Peyer's patch (tissue), 4 donors: Measurements from ENCODE around the gene VSIG10. TPM values are rescaled to one million over a fixed set of nuclear protein-coding genes. Genes with fewer than 3 reads are reported as not detected.

Experiments
- DNase-seq, 3 donors: peaks; one replicate each; pipeline ENCODE4 v3.0.0-alpha.2; 2017 to 2019
- H3K27ac ChIP-seq, 4 donors: fragments of 200-600 bp; sonication (generic); one replicate each; pipeline ENCODE4 v1.5.1; 2016 to 2019
- H3K27me3 ChIP-seq, 2 donors: fragments of 200-600 bp; sonication (generic); one replicate each; pipeline ENCODE4 v1.5.1; 2019
- H3K36me3 ChIP-seq, 3 donors: fragments of 200-600 bp; sonication (generic); one replicate each; pipeline ENCODE4 v1.5.1; 2016 to 2019
- H3K4me1 ChIP-seq, 4 donors: fragments of 200-600 bp; sonication (generic); one replicate each; pipeline ENCODE4 v1.5.1; 2016 to 2019
- H3K4me3 ChIP-seq, 4 donors: fragments of 200-600 bp; sonication (generic); 1 replicate in 3 of 4; 2 replicates in 1 of 4; pipeline ENCODE4 v1.5.1; 2016 to 2019; ENCODE audit warnings: mild to moderate bottlenecking in 1 of 4
- H3K9me3 ChIP-seq, 4 donors: fragments of 200-600 bp; sonication (generic); one replicate each; pipeline ENCODE4 v1.5.1; 2016 to 2019; ENCODE audit warnings: mild to moderate bottlenecking in 1 of 4
- CTCF ChIP-seq, 6 experiments: fragments of 450-650 bp in 4 of 6; fragments of 200-600 bp in 2 of 6; sonication (generic) in 1 of 6; IDR thresholded peaks; one replicate each; pipeline ENCODE4 v1.5.1; 2017 to 2019; ENCODE audit warnings: antibody characterized with exemption in 6 of 6, mild to moderate bottlenecking in 3 of 6, moderate library complexity in 1 of 6
- POLR2A ChIP-seq, 2 donors: fragments of 450-650 bp; IDR thresholded peaks; one replicate each; pipeline ENCODE4 v1.5.1; 2017; ENCODE audit warnings: antibody characterized with exemption in 2 of 2, mild to moderate bottlenecking in 2 of 2, moderate library complexity in 2 of 2
- total RNA-seq, 4 donors: library from RNA; depleted of rRNA; stranded (reverse); fragments of >200 nt; gene quantifications; one replicate each; pipeline ENCODE4 v1.1.0, GENCODE V29; 2016

Gene VSIG10
- total RNA-seq, 4 donors from 2014 or later: 72.6 to 342 (median 208) TPM

GRCh38 chr12:118053071-118053985 lies 50.5 kb downstream of the VSIG10 start:
- H3K4me1 ChIP-seq: peaks cover 0 to 54% (median 5%) of the 10 kb centered on the region in 4 donors
- H3K36me3 ChIP-seq: peaks cover 0 to 32% (median 0%) of the 10 kb centered on the region in 3 donors
- H3K27ac ChIP-seq: peak overlapping the region; percentile 35 to 88 (median 77)
- no peaks in the 10 kb centered on the region for H3K9me3 ChIP-seq
- DNase-seq: no peak
- H3K27me3 ChIP-seq: no peaks in the 10 kb centered on the region
- H3K4me3 ChIP-seq: no peak overlapping the region
- no peak for TF ChIP-seq POLR2A (IDR thresholded peaks at IDR 0.05)
- TF ChIP-seq CTCF (IDR thresholded peaks at IDR 0.05): no peak

- TF ChIP-seq POLR2A (IDR thresholded peaks at IDR 0.05): peak; percentile 58 to 85
- no peak for TF ChIP-seq CTCF (IDR thresholded peaks at IDR 0.05)
- H3K9me3 ChIP-seq: no peaks in the 10 kb centered on the region
Measured at GRCh38 chr12:118052324-118053070, 51.3 kb downstream of the VSIG10 start.

GRCh38 chr12:118050972-118051910 lies 52.6 kb downstream of the VSIG10 start:
- peaks cover 0 to 36% (median 0%) of the 10 kb centered on the region in 3 donors for H3K36me3 ChIP-seq
- H3K27me3 ChIP-seq: no peaks in the 10 kb centered on the region
- DNase-seq: no peak
- peak overlapping the region in 2 of 4 donors; percentile 31 to 45 for H3K4me3 ChIP-seq
- H3K9me3 ChIP-seq: no peaks in the 10 kb centered on the region
- H3K4me1 ChIP-seq: peaks cover 0 to 43% (median 4%) of the 10 kb centered on the region in 4 donors
- H3K27ac ChIP-seq: peak overlapping the region in 3 of 4 donors; percentile 25 to 88 (median 87)
- TF ChIP-seq POLR2A (IDR thresholded peaks at IDR 0.05): no peak
- TF ChIP-seq CTCF (IDR thresholded peaks at IDR 0.05): peak in 4 of 6 experiments; percentile 25 to 36 (median 34)

More at GRCh38 chr12:118052324-118053070, 51.3 kb downstream of the VSIG10 start:
- Histone ChIP-seq H3K27me3 (no peaks in the 10 kb centered on the region), H3K4me3 (peak overlapping the region in 2 of 4 donors; percentile 31 to 45), H3K27ac (peak overlapping the region; percentile 35 to 88 (median 77)), H3K4me1 (peaks cover 0 to 54% (median 5%) of the 10 kb centered on the region in 4 donors), H3K36me3 (peaks cover 0 to 32% (median 0%) of the 10 kb centered on the region in 3 donors)
- peak; percentile 28 to 87 (median 78) for DNase-seq

GRCh38 chr12:118046430-118046829 lies 57.4 kb downstream of the VSIG10 start:
- TF ChIP-seq POLR2A (IDR thresholded peaks at IDR 0.05): no peak
- Histone ChIP-seq H3K27me3 (no peaks in the 10 kb centered on the region), H3K4me3 (no peak overlapping the region), H3K4me1 (peaks cover 0 to under 1% (median 0%) of the 10 kb centered on the region in 4 donors), H3K36me3 (peaks cover 0 to 70% (median 0%) of the 10 kb centered on the region in 3 donors), H3K27ac (no peak overlapping the region), H3K9me3 (no peaks in the 10 kb centered on the region)
- no peak for DNase-seq

- no peaks in the 10 kb centered on the region for H3K9me3 ChIP-seq
- H3K4me1 ChIP-seq: no peaks in the 10 kb centered on the region
- H3K4me3 ChIP-seq: no peak overlapping the region
- DNase-seq: no peak
- H3K27ac ChIP-seq: no peak overlapping the region
- no peaks in the 10 kb centered on the region for H3K27me3 ChIP-seq
- TF ChIP-seq POLR2A (IDR thresholded peaks at IDR 0.05): no peak
- TF ChIP-seq CTCF (IDR thresholded peaks at IDR 0.05): no peak
- H3K36me3 ChIP-seq: peaks cover 0 to 72% (median 0%) of the 10 kb centered on the region in 3 donors
Measured at GRCh38 chr12:118044577-118044976, 59.2 kb downstream of the VSIG10 start.
